SK-N-MC (cell line): ENCODE measurements around the gene ASPG.

Source experiments
- EZH2 ChIP-seq: fragments of 200-600 bp; sonication (generic); IDR thresholded peaks from one replicate; pipeline ENCODE4 v1.6.1; 2017; ENCODE audit warnings: antibody characterized with exemption
- POLR2AphosphoS5 ChIP-seq: IDR thresholded peaks from 2 replicates; pipeline ENCODE4 v1.6.1; 2012; ENCODE audit warnings: mild to moderate bottlenecking, low read depth, low read length, borderline replicate concordance

- no peak for TF ChIP-seq POLR2AphosphoS5
- TF ChIP-seq EZH2: no peak
These were observed 32.7 kb downstream of the ASPG start for GRCh38 chr14:104118006-104118844.
